ENCODE measurements around the gene NCK1. TPM values are rescaled to one million over a fixed set of nuclear protein-coding genes. Genes with fewer than 3 reads are reported as not detected.
A peak's percentile ranks its signal among the peaks of the same experiment; 100 is the strongest.

NCK1 gene
- polyA plus RNA-seq, 1 donor from 2014 or later = 31.9 TPM

- peaks cover 36 to 43% (median 42%) of the 10 kb centered on the region in 3 donors for H3K4me1 Mint-ChIP-seq
- no peak overlapping the region for H3K4me3 Mint-ChIP-seq
- H3K36me3 Mint-ChIP-seq = peaks cover 8% of the 10 kb centered on the region
- peak overlapping the region in 1 of 3 donors; percentile 75 for H3K27ac Mint-ChIP-seq
- H3K27me3 Mint-ChIP-seq = no peaks in the 10 kb centered on the region
- H3K9me3 Mint-ChIP-seq = peaks cover 0 to 9% (median 6%) of the 10 kb centered on the region in 3 donors
Observed at GRCh38 chr3:136908297-136908696, 46.3 kb downstream of the NCK1 start.

- H3K36me3 Mint-ChIP-seq = peaks cover 10% of the 10 kb centered on the region
- H3K27ac Mint-ChIP-seq = peak overlapping the region in 2 of 3 donors; percentile 22 to 64
- H3K27me3 Mint-ChIP-seq = no peaks in the 10 kb centered on the region
- peaks cover 0 to 9% (median 6%) of the 10 kb centered on the region in 3 donors for H3K9me3 Mint-ChIP-seq
- H3K4me3 Mint-ChIP-seq = peak overlapping the region in 1 of 4 donors; percentile 78
- peaks cover 36 to 45% (median 45%) of the 10 kb centered on the region in 3 donors for H3K4me1 Mint-ChIP-seq
Observed at GRCh38 chr3:136909187-136909586, 47.2 kb downstream of the NCK1 start.

DNA sequence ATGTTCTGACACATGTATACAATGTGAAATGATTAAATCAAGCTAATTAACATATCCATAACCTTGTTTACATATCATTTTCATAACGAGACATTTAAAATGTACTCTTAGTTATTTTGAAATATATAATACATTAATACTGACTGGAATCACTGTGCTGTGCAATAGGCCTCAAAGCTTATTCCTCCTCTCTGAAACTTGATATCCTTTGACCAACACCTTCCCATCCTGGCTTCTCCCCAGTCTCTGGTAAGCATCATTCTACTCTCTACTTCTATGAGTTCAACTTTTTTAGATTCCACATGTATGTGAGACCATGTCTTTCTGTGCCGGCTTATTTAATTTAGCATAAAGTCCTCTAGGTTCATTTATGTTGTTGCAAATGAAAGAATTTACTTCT, 48.7 kb downstream of the NCK1 start:
- Mint-ChIP-seq H3K4me1 (peaks cover 34 to 58% (median 56%) of the 10 kb centered on the region in 3 donors), H3K4me3 (no peak overlapping the region), H3K36me3 (peaks cover 8% of the 10 kb centered on the region), H3K27ac (no peak overlapping the region), H3K9me3 (peaks cover 0 to 6% (median 4%) of the 10 kb centered on the region in 3 donors), H3K27me3 (no peaks in the 10 kb centered on the region)

DNA sequence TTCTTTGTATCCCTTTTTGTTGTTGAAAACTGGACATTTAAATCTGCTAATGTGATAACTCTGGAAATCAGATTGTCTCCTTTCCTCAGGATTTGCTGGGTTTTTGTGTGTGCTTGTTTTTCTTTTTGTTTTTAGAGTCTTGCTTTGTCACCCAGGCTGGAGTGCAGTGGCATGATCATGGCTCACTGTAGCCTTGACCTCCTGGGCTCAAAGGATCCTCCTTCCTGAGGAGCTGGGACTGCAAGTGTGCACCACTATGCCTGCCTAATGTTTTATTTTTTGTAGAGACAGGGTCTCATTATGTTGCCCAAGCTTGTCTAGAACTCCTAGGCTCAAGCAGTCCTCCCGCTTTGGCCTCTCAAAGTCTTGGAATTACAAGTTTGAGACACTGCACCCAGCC, 51.2 kb downstream of the NCK1 start:
- H3K4me3 Mint-ChIP-seq = no peak overlapping the region
- H3K9me3 Mint-ChIP-seq = peaks cover 0 to 4% (median 2%) of the 10 kb centered on the region in 3 donors
- H3K36me3 Mint-ChIP-seq = peaks cover 6% of the 10 kb centered on the region
- peak overlapping the region in 2 of 3 donors; percentile 54 to 73 for H3K27ac Mint-ChIP-seq
- H3K4me1 Mint-ChIP-seq = peaks cover 36 to 58% (median 51%) of the 10 kb centered on the region in 3 donors
- H3K27me3 Mint-ChIP-seq = no peaks in the 10 kb centered on the region

GRCh38 chr3:136914739-136915138, 52.7 kb downstream of the NCK1 start:
- peaks cover 7% of the 10 kb centered on the region for H3K36me3 Mint-ChIP-seq
- H3K4me3 Mint-ChIP-seq = no peak overlapping the region
- peaks cover 0 to 4% (median 2%) of the 10 kb centered on the region in 3 donors for H3K9me3 Mint-ChIP-seq
- no peaks in the 10 kb centered on the region for H3K27me3 Mint-ChIP-seq
- H3K27ac Mint-ChIP-seq = no peak overlapping the region
- H3K4me1 Mint-ChIP-seq = peaks cover 27 to 62% (median 52%) of the 10 kb centered on the region in 3 donors

- H3K4me3 Mint-ChIP-seq = no peak overlapping the region
- H3K4me1 Mint-ChIP-seq = peaks cover 25 to 62% (median 56%) of the 10 kb centered on the region in 3 donors
- H3K27me3 Mint-ChIP-seq = no peaks in the 10 kb centered on the region
- H3K9me3 Mint-ChIP-seq = peaks cover 0 to 2% (median 2%) of the 10 kb centered on the region in 3 donors
- peaks cover 7% of the 10 kb centered on the region for H3K36me3 Mint-ChIP-seq
- peak overlapping the region in 1 of 3 donors; percentile 23 for H3K27ac Mint-ChIP-seq
Observed at GRCh38 chr3:136916223-136916622, 54.2 kb downstream of the NCK1 start.

DNA sequence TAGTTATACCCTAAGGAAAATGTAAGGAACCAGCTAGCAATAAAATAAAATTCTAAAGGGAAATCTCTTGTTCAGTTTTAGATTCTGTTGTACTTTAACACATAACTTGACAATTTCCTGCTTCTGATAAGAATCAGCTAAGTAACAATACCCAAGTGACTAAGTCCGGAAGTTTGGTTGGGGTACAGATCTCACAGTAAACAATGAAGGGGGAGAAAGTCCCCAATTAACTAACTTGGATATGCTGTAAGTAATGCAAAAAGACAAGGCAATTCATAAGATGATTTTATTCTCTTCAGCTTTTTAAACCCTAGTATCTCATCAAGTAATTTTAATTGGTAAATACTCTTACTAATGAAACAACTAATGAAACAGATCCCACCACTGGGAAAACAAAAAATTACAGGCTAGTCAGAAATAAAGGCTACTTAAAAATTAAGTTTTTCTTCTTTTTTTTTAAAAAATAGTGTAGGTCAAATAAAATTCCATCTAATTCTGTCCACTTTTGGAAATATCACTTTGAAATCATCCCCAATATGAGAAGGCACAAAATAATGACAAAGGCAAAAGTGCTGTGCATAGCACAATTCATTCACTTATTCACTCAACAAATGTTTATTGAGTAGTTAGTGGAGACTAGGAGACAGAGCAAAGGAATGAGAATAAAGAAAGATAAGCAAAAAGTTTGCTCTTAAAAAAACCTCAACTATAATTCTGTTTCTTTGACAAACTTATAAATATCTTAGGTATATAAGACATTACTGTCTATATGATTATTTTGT, 58.0 kb downstream of the NCK1 start:
- peaks cover 25 to 60% (median 51%) of the 10 kb centered on the region in 3 donors for H3K4me1 Mint-ChIP-seq
- peaks cover 3% of the 10 kb centered on the region for H3K36me3 Mint-ChIP-seq
- H3K27me3 Mint-ChIP-seq = no peaks in the 10 kb centered on the region
- H3K9me3 Mint-ChIP-seq = no peaks in the 10 kb centered on the region
- H3K4me3 Mint-ChIP-seq = peak overlapping the region in 2 of 4 donors; percentile 34 to 73
- peak overlapping the region in 2 of 3 donors; percentile 14 to 55 for H3K27ac Mint-ChIP-seq

DNA sequence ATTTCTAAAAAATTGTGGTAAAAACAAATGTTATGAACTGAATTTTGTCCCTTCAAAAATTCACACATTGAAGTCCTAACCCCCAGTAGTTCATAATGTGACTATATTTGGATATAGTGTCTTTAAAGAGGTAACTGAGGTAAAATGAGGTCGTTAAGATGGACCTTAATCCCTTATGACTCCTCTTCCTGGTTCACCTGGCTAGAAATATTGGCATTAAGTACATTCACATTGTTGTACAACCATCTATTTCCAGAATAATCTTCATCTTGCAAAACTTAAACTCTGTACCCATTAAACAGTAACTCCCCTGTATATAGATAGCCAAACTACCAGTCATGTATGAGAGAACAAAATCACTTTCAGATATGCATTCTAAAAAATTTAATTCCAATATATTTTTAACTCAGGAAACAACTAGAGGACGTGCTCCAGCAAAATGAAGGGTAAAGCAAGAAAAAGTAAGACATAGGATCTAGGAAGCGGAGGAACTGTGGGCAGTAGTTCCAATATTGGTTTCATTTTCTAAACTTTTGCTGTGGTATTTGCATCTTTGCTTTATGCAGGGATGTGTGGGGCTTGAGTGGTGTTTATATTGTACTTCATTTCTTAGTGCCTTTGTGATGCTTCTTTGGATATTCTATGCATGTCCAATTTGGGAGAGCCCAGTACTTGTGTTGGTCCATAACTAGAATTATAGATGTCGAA, 59.0 kb downstream of the NCK1 start:
- no peaks in the 10 kb centered on the region for H3K27me3 Mint-ChIP-seq
- peaks cover 32 to 56% (median 53%) of the 10 kb centered on the region in 3 donors for H3K4me1 Mint-ChIP-seq
- H3K36me3 Mint-ChIP-seq = peaks cover 3% of the 10 kb centered on the region
- no peaks in the 10 kb centered on the region for H3K9me3 Mint-ChIP-seq
- H3K4me3 Mint-ChIP-seq = peak overlapping the region in 3 of 4 donors; percentile 29 to 76 (median 59)
- peak overlapping the region in 2 of 3 donors; percentile 35 to 41 for H3K27ac Mint-ChIP-seq

- Mint-ChIP-seq H3K4me3 (peak overlapping the region in 2 of 4 donors; percentile 46 to 84), H3K27ac (peak overlapping the region in 2 of 3 donors; percentile 80 to 84), H3K36me3 (peaks cover 7% of the 10 kb centered on the region), H3K9me3 (no peaks in the 10 kb centered on the region), H3K4me1 (peaks cover 26 to 38% (median 35%) of the 10 kb centered on the region in 3 donors), H3K27me3 (no peaks in the 10 kb centered on the region)
Observed at GRCh38 chr3:136925425-136926190, 63.6 kb downstream of the NCK1 start.

GRCh38 chr3:136928240-136928639, 66.2 kb downstream of the NCK1 start:
- no peak overlapping the region for H3K4me3 Mint-ChIP-seq
- H3K9me3 Mint-ChIP-seq = no peaks in the 10 kb centered on the region
- H3K36me3 Mint-ChIP-seq = peaks cover 9% of the 10 kb centered on the region
- H3K27ac Mint-ChIP-seq = no peak overlapping the region
- H3K4me1 Mint-ChIP-seq = peaks cover 31 to 51% (median 41%) of the 10 kb centered on the region in 3 donors
- H3K27me3 Mint-ChIP-seq = no peaks in the 10 kb centered on the region

- H3K36me3 Mint-ChIP-seq = peaks cover 10% of the 10 kb centered on the region
- peaks cover 26 to 51% (median 34%) of the 10 kb centered on the region in 3 donors for H3K4me1 Mint-ChIP-seq
- no peak overlapping the region for H3K4me3 Mint-ChIP-seq
- no peaks in the 10 kb centered on the region for H3K27me3 Mint-ChIP-seq
- no peaks in the 10 kb centered on the region for H3K9me3 Mint-ChIP-seq
- peak overlapping the region in 1 of 3 donors; percentile 68 for H3K27ac Mint-ChIP-seq
Observed at GRCh38 chr3:136929977-136930670, 68.1 kb downstream of the NCK1 start.

DNA sequence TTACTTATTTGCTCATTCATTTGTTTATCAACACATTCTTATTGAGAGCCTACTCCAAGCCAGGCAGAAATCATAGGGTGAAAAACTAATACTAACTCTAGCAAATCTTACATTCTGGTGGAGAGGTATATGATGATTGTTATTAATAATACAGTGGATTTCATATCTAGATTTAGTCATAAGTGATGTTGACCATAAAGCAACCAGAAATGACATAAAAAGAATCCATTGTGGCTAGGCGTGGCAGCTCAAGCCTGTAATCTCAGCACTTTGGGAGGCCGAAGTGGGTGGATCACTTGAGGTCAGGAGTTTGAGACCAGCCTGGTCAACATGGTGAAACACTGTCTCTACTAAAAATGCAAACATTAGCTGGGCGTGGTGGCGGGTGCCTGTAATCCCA, 69.6 kb downstream of the NCK1 start:
- H3K4me3 Mint-ChIP-seq = no peak overlapping the region
- peaks cover 21 to 47% (median 31%) of the 10 kb centered on the region in 3 donors for H3K4me1 Mint-ChIP-seq
- H3K36me3 Mint-ChIP-seq = peaks cover 16% of the 10 kb centered on the region
- H3K27me3 Mint-ChIP-seq = no peaks in the 10 kb centered on the region
- peaks cover 0 to 4% (median 0%) of the 10 kb centered on the region in 3 donors for H3K9me3 Mint-ChIP-seq
- H3K27ac Mint-ChIP-seq = peak overlapping the region in 2 of 3 donors; percentile 74 to 83

GRCh38 chr3:136932523-136932922, 70.5 kb downstream of the NCK1 start:
- Mint-ChIP-seq H3K4me1 (peaks cover 22 to 45% (median 32%) of the 10 kb centered on the region in 3 donors), H3K36me3 (peaks cover 18% of the 10 kb centered on the region), H3K9me3 (peaks cover 0 to 4% (median 0%) of the 10 kb centered on the region in 3 donors), H3K27me3 (no peaks in the 10 kb centered on the region), H3K4me3 (peak overlapping the region in 1 of 4 donors; percentile 14), H3K27ac (peak overlapping the region; percentile 3 to 87 (median 85))
